ENCODE data around the gene CLTCL1.
"Not testable (repeated sequence)": the region's sequence is repeated elsewhere in the genome, so short reads cannot be mapped to it uniquely, and the experiment has no call there.

The CLTCL1 gene

DNA sequence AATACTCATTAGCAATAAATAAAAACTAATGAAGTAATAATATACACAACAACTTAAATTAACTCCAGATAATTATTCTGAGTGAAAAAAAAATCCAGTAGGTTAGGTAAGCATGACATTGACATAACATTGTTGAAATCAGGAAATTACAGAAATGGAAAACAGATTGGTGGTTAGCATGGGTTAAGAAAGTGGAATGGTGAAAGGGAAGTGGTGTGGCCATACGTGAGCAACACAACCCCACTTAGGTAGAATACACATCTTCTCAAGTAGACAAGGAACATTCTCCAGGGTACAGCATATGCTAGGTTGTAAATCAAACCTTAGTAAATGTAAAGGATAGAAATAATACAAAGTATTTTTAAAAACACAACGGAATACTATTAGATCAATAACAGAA lies 30.2 kb upstream of the CLTCL1 start:
- TF ChIP-seq, protein P1, sequence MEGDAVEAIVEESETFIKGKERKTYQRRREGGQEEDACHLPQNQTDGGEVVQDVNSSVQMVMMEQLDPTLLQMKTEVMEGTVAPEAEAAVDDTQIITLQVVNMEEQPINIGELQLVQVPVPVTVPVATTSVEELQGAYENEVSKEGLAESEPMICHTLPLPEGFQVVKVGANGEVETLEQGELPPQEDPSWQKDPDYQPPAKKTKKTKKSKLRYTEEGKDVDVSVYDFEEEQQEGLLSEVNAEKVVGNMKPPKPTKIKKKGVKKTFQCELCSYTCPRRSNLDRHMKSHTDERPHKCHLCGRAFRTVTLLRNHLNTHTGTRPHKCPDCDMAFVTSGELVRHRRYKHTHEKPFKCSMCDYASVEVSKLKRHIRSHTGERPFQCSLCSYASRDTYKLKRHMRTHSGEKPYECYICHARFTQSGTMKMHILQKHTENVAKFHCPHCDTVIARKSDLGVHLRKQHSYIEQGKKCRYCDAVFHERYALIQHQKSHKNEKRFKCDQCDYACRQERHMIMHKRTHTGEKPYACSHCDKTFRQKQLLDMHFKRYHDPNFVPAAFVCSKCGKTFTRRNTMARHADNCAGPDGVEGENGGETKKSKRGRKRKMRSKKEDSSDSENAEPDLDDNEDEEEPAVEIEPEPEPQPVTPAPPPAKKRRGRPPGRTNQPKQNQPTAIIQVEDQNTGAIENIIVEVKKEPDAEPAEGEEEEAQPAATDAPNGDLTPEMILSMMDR (IDR thresholded peaks at IDR 0.05): no peak
- H3K79me2 ChIP-seq: no peaks in the 10 kb centered on the region
- H3K27me3 ChIP-seq (ENCODE audit: control insufficient read depth, insufficient read depth, low read length): no peaks in the 10 kb centered on the region
- no peak overlapping the region for H3K4me3 ChIP-seq (ENCODE audit: low read depth, low read length)
- no peaks in the 10 kb centered on the region for H3K4me1 ChIP-seq
- H3K4me2 ChIP-seq (ENCODE audit: low read length): no peak overlapping the region
- no peak overlapping the region for H2AFZ ChIP-seq
- H3K9ac ChIP-seq: no peak overlapping the region
- no peaks in the 10 kb centered on the region for H3K36me3 ChIP-seq (ENCODE audit: control insufficient read depth, insufficient read depth, low read length)
- H3K9me3 ChIP-seq (ENCODE audit: control insufficient read depth, low read length): no peaks in the 10 kb centered on the region
- no peak overlapping the region for H3K27ac ChIP-seq

DNA sequence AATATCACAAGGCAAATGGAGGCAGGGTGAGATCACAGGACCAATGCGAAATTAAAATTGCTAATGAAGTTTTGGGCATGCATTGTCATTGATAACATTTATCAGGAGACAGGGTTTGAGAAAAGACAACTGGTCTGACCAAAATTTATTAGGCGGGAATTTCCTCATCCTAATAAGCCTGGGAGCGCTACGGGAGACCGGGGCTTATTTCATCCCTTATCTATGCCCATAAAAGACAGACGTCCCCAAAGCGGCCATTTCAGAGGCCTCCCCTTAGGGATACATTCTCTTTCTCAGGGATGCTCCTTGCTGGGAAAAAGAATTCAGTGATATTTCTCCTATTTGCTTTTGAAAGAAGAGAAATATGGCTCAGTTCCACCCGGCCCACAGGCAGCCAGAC lies 28.6 kb upstream of the CLTCL1 start:
- not testable (repeated sequence) for H3K27ac ChIP-seq; H3K4me2 ChIP-seq (ENCODE audit: low read length); H3K4me1 ChIP-seq; H3K27me3 ChIP-seq (ENCODE audit: control insufficient read depth, insufficient read depth, low read length); H3K36me3 ChIP-seq (ENCODE audit: control insufficient read depth, insufficient read depth, low read length); H3K4me3 ChIP-seq (ENCODE audit: low read depth, low read length); H3K9ac ChIP-seq; H3K9me3 ChIP-seq (ENCODE audit: control insufficient read depth, low read length); H2AFZ ChIP-seq; H3K79me2 ChIP-seq

DNA sequence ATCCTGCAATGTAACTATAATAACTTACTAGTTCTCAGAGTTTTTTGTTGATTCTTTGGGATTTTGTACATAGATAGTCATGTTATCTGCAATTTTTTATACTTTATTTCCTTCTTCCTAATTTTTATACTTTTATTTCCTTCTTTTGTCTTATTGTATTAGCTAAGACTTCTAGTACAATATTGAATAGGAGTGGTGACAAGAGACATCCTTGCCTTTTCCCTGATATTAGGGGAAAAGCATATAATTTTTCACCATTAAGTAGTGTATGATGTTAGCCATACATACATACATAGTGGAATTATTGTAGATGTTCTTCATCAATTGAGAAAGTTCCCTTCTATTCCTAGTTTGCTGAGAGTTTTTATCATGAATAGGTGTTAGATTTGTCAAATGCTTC lies 27.8 kb upstream of the CLTCL1 start:
- Histone ChIP-seq H3K4me2 (ENCODE audit: low read length) (no peak overlapping the region), H3K27ac (no peak overlapping the region), H3K4me3 (ENCODE audit: low read depth, low read length) (no peak overlapping the region), H2AFZ (no peak overlapping the region), H3K4me1 (no peaks in the 10 kb centered on the region), H3K27me3 (ENCODE audit: control insufficient read depth, insufficient read depth, low read length) (no peaks in the 10 kb centered on the region), H3K9me3 (ENCODE audit: control insufficient read depth, low read length) (no peaks in the 10 kb centered on the region), H3K36me3 (ENCODE audit: control insufficient read depth, insufficient read depth, low read length) (no peaks in the 10 kb centered on the region), H3K79me2 (no peaks in the 10 kb centered on the region), H3K9ac (no peak overlapping the region)
- TF ChIP-seq, protein P1 (IDR thresholded peaks at IDR 0.05): no peak

DNA sequence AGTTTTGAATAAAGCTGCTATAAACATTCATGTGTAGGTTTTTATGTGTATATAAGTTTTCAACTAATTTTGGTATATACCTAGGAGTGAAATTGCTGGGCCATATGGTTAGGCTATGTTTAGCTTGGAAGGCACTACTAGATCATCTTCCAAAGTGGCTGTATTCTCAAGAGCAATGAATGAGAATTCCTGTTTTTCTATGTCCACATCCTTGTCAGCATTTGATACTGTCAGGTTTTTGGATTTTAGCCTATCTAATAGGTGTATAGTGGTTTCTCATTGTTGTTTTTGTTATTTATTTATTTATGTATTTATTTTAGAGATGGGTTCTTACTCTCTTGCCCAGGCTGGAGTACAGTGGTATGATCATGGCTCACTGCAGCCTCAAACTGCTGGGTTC lies 26.3 kb upstream of the CLTCL1 start:
- no peak overlapping the region for H3K4me3 ChIP-seq (ENCODE audit: low read depth, low read length)
- H3K27ac ChIP-seq: no peak overlapping the region
- TF ChIP-seq, protein P1 (IDR thresholded peaks at IDR 0.05): no peak
- no peak overlapping the region for H3K4me2 ChIP-seq (ENCODE audit: low read length)
- H3K4me1 ChIP-seq: no peaks in the 10 kb centered on the region
- no peaks in the 10 kb centered on the region for H3K79me2 ChIP-seq
- H3K36me3 ChIP-seq (ENCODE audit: control insufficient read depth, insufficient read depth, low read length): no peaks in the 10 kb centered on the region
- H3K9me3 ChIP-seq (ENCODE audit: control insufficient read depth, low read length): no peaks in the 10 kb centered on the region
- no peaks in the 10 kb centered on the region for H3K27me3 ChIP-seq (ENCODE audit: control insufficient read depth, insufficient read depth, low read length)
- H3K9ac ChIP-seq: no peak overlapping the region
- H2AFZ ChIP-seq: no peak overlapping the region

DNA sequence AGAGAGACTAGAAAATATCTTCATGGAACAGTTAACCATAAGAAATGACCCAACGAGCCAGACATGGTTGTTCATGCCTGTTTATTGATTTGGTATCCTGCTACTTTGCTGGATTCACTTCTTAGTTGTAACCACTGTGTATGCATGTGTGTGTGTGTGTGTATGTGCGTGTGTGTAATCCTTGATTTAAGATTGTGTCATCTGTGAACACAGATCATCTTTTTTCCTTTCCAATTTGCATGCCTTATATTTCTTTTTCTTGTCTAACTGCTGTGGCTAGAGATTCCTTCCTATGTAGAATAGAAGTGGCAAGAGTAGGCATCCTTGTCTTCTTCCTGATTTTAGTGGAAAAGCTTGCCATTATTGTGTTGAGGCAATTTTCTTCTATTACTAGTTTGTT lies 16.4 kb upstream of the CLTCL1 start:
- H3K36me3 ChIP-seq (ENCODE audit: control insufficient read depth, insufficient read depth, low read length): no peaks in the 10 kb centered on the region

DNA sequence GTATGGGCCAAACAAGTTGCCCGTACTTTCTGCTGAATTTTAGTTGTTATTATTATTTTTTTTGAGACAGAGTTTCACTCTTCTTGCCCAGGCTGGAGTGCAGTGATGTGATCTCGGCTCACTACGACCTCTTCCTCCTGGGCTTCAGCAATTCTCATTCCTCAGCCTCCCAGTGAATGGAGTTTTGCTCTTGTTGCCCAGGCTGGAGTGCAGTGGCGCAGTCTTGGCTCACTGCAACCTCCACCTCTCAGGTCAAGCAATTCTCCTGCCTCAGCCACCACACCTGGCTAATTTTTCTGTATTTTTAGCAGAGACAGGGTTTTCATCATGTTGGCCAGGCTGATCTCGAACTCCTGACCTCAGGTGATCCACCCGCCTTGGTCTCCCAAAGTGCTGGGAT lies 15.0 kb upstream of the CLTCL1 start:
- not testable (repeated sequence) for H3K36me3 ChIP-seq (ENCODE audit: control insufficient read depth, insufficient read depth, low read length); H3K27ac ChIP-seq; H3K9me3 ChIP-seq (ENCODE audit: control insufficient read depth, low read length); H3K79me2 ChIP-seq; H3K27me3 ChIP-seq (ENCODE audit: control insufficient read depth, insufficient read depth, low read length); H3K4me1 ChIP-seq; H3K4me3 ChIP-seq (ENCODE audit: low read depth, low read length); H3K4me2 ChIP-seq (ENCODE audit: low read length); H3K9ac ChIP-seq; H2AFZ ChIP-seq

More for the DNA sequence above, 16.4 kb upstream of the CLTCL1 start:
- no peaks in the 10 kb centered on the region for H3K27me3 ChIP-seq (ENCODE audit: control insufficient read depth, insufficient read depth, low read length)
- H3K27ac ChIP-seq: no peak overlapping the region
- H3K4me1 ChIP-seq: no peaks in the 10 kb centered on the region
- no peak overlapping the region for H3K9ac ChIP-seq
- H3K4me3 ChIP-seq (ENCODE audit: low read depth, low read length): no peak overlapping the region
- TF ChIP-seq, protein P1 (IDR thresholded peaks at IDR 0.05): no peak
- H3K4me2 ChIP-seq (ENCODE audit: low read length): no peak overlapping the region
- H3K9me3 ChIP-seq (ENCODE audit: control insufficient read depth, low read length): no peaks in the 10 kb centered on the region
- no peak overlapping the region for H2AFZ ChIP-seq
- no peaks in the 10 kb centered on the region for H3K79me2 ChIP-seq
